Hepatocyte (in vitro differentiated cells): ENCODE measurements around the gene ARMH4. TPM values are rescaled to one million over a fixed set of nuclear protein-coding genes. Genes with fewer than 3 reads are reported as not detected.

Experiments
- DNase-seq: peaks from one replicate; pipeline ENCODE4 v3.0.0-alpha.2; 2016; ENCODE audit warnings: low spot score
- H2AFZ ChIP-seq: fragments of 200-600 bp; sonication (generic); 2 replicates; pipeline ENCODE4 v1.6.0; 2016; ENCODE audit warnings: antibody characterized with exemption, mild to moderate bottlenecking
- H3K27ac ChIP-seq: fragments of 200-600 bp; sonication (generic); 2 replicates; pipeline ENCODE4 v1.5.1; 2016; ENCODE audit warnings: mild to moderate bottlenecking
- H3K27me3 ChIP-seq: fragments of 200-600 bp; sonication (generic); 2 replicates; pipeline ENCODE4 v1.6.1; 2016
- H3K36me3 ChIP-seq: fragments of 200-600 bp; sonication (generic); replicated peaks from 2 replicates; pipeline ENCODE4 v1.5.1; 2016; ENCODE audit warnings: low read depth; ENCODE audit not compliant: insufficient read depth
- H3K4me1 ChIP-seq: fragments of 200-600 bp; sonication (generic); 2 replicates; pipeline ENCODE4 v1.5.1; 2016; ENCODE audit warnings: mild to moderate bottlenecking, moderate library complexity; ENCODE audit not compliant: insufficient read depth
- H3K4me2 ChIP-seq: fragments of 200-600 bp; sonication (generic); 2 replicates; pipeline ENCODE4 v1.6.0; 2016
- H3K4me3 ChIP-seq: fragments of 200-600 bp; sonication (generic); 2 replicates; pipeline ENCODE4 v1.5.1; 2016; ENCODE audit warnings: mild to moderate bottlenecking
- H3K79me2 ChIP-seq: fragments of 200-600 bp; sonication (generic); 2 replicates; pipeline ENCODE4 v1.6.0; 2017; ENCODE audit warnings: mild to moderate bottlenecking
- H3K9me2 ChIP-seq: fragments of 200-600 bp; sonication (generic); replicated peaks from 2 replicates; pipeline ENCODE4 v1.6.0; 2017; ENCODE audit warnings: mild to moderate bottlenecking; ENCODE audit not compliant: insufficient read depth
- H3K9me3 ChIP-seq: fragments of 200-600 bp; sonication (generic); 2 replicates; pipeline ENCODE4 v1.5.1; 2016; ENCODE audit warnings: low read depth, mild to moderate bottlenecking
- H4K20me1 ChIP-seq: fragments of 200-600 bp; sonication (generic); 2 replicates; pipeline ENCODE4 v1.6.0; 2016; ENCODE audit warnings: mild to moderate bottlenecking; ENCODE audit not compliant: insufficient read depth, poor library complexity, severe bottlenecking
- CTCF ChIP-seq: fragments of 200-600 bp; sonication (generic); IDR thresholded peaks from 2 replicates; pipeline ENCODE4 v1.5.1; 2016; ENCODE audit warnings: antibody characterized with exemption, mild to moderate bottlenecking; ENCODE audit not compliant: poor library complexity
- EZH2 ChIP-seq: fragments of 200-600 bp; sonication (generic); IDR thresholded peaks from 2 replicates; pipeline ENCODE4 v1.6.1; 2016; ENCODE audit warnings: antibody characterized with exemption, mild to moderate bottlenecking, borderline replicate concordance
- EZH2phosphoT487 ChIP-seq: fragments of 200-600 bp; sonication (generic); IDR thresholded peaks from one replicate; pipeline ENCODE4 v1.6.1; 2018; ENCODE audit warnings: antibody characterized with exemption, mild to moderate bottlenecking, low read depth, moderate library complexity; ENCODE audit not compliant: unreplicated experiment, severe bottlenecking
- WGBS: methylation state at CpG from one replicate; pipeline ENCODE4 v1.1.6; 2016; ENCODE audit warnings: low lambda C conversion rate; ENCODE audit errors: missing lambda C conversion rate; 5-methylcytosine and 5-hydroxymethylcytosine counted together
- polyA plus RNA-seq: library from polyadenylated mRNA; unstranded; fragments of >200 nt; fragmentation: Nextera tagmentation; extraction: Ambion mirVana; gene quantifications from 2 replicates; pipeline ENCODE4 v1.2.1, GENCODE V29; 2016
- total RNA-seq: library from RNA; depleted of rRNA; stranded (reverse); fragments of >200 nt; gene quantifications from 2 replicates; pipeline ENCODE4 v1.2.3, GENCODE V29; 2014

ARMH4 gene
- total RNA-seq (6.6 and 9.2 TPM in 2 replicates), polyA plus RNA-seq (8.1 and 11.3 TPM in 2 replicates)

GRCh38 chr14:58152014-58152857, at the start of gene ARMH4:
TSS of gene ARMH4 (minus strand) at chr14:58152213. CDS start at chr14:58139358, 12,855 bp downstream.
- 1% methylated on average over 65 of the region's 70 CpGs for WGBS

GRCh38 chr14:58200846-58201245, 48.8 kb upstream of the ARMH4 start:
- no peaks in the 10 kb centered on the region for H3K9me2 ChIP-seq
- H3K79me2 ChIP-seq, result peaks cover 33% of the 10 kb centered on the region
- H3K4me1 ChIP-seq, result no peaks in the 10 kb centered on the region
- peak overlapping the region; percentile 90 for H3K4me2 ChIP-seq
- 17% methylated on average over 2 of the region's 2 CpGs for WGBS
- peak overlapping the region; percentile 99 for H3K27ac ChIP-seq
- peak overlapping the region; percentile 95 for H3K4me3 ChIP-seq
- no peaks in the 10 kb centered on the region for H3K9me3 ChIP-seq
- DNase-seq, result no peak
- TF ChIP-seq EZH2, result no peak
- no peak for TF ChIP-seq CTCF
- no peak for TF ChIP-seq EZH2phosphoT487
- no peaks in the 10 kb centered on the region for H3K27me3 ChIP-seq
- no peaks in the 10 kb centered on the region for H3K36me3 ChIP-seq
- H4K20me1 ChIP-seq, result no peaks in the 10 kb centered on the region
- peak overlapping the region; percentile 96 for H2AFZ ChIP-seq

More at GRCh38 chr14:58152014-58152857, at the start of gene ARMH4:
- no peak for TF ChIP-seq EZH2phosphoT487
- TF ChIP-seq EZH2, result no peak
- TF ChIP-seq CTCF, result no peak
- no peaks in the 10 kb centered on the region for H3K79me2 ChIP-seq
- H2AFZ ChIP-seq, result peak within 1 kb of the TSS; percentile 93
- peak within 1 kb of the TSS; percentile 51 for H3K27ac ChIP-seq
- H3K9me2 ChIP-seq, result no peaks in the 10 kb centered on the region
- H3K27me3 ChIP-seq, result peaks cover 27% of the 10 kb centered on the region
- no peaks in the 10 kb centered on the region for H3K36me3 ChIP-seq
- no peaks in the 10 kb centered on the region for H4K20me1 ChIP-seq
- H3K4me3 ChIP-seq, result peak within 1 kb of the TSS; percentile 82
- peak within 1 kb of the TSS; percentile 92 for H3K4me2 ChIP-seq
- DNase-seq, result peak; percentile 92
- no peaks in the 10 kb centered on the region for H3K9me3 ChIP-seq
- peaks cover 4% of the 10 kb centered on the region for H3K4me1 ChIP-seq

- H3K9me2 ChIP-seq, result no peaks in the 10 kb centered on the region
- peaks cover 33% of the 10 kb centered on the region for H3K79me2 ChIP-seq
- TF ChIP-seq EZH2 (no peak), EZH2phosphoT487 (no peak), CTCF (no peak)
- 3% methylated on average over 11 of the region's 11 CpGs for WGBS
- DNase-seq, result no peak
- no peaks in the 10 kb centered on the region for H3K4me1 ChIP-seq
- H3K4me3 ChIP-seq, result peak overlapping the region; percentile 95
- H4K20me1 ChIP-seq, result no peaks in the 10 kb centered on the region
- peak overlapping the region; percentile 90 for H3K4me2 ChIP-seq
- no peaks in the 10 kb centered on the region for H3K9me3 ChIP-seq
- no peaks in the 10 kb centered on the region for H3K36me3 ChIP-seq
- no peaks in the 10 kb centered on the region for H3K27me3 ChIP-seq
- peak overlapping the region; percentile 96 for H2AFZ ChIP-seq
- H3K27ac ChIP-seq, result peak overlapping the region; percentile 99
Observed at GRCh38 chr14:58200480-58200841, 48.4 kb upstream of the ARMH4 start.
